K562 (cell line): ENCODE results near the gene KLC1. TPM values are rescaled to one million over a fixed set of nuclear protein-coding genes. Genes with fewer than 3 reads are reported as not detected.
A peak's percentile ranks its signal among the peaks of the same experiment; 100 is the strongest.

Experiments
- BCL6 ChIP-seq: fragments of 250-450 bp; sonication (Bioruptor Pico); IDR thresholded peaks from 2 replicates; pipeline ENCODE4 v1.4.0; 2020
- CREB3L1 ChIP-seq: fragments of 450-650 bp; IDR thresholded peaks from 2 replicates; pipeline ENCODE4 v1.6.1; 2014; ENCODE audit warnings: low read depth, mild to moderate bottlenecking, moderate library complexity, borderline replicate concordance
- CREM ChIP-seq: IDR thresholded peaks from 2 replicates; pipeline ENCODE4 v1.6.1; 2014; ENCODE audit warnings: antibody characterized with exemption, low read depth
- MAX ChIP-seq: sonication (generic); formaldehyde crosslinking; IDR thresholded peaks from 2 replicates; pipeline ENCODE4 v1.9.0; 2022; ENCODE audit warnings: mild to moderate bottlenecking, missing genetic modification reagents
- MAZ ChIP-seq, 2 experiments: fragments of 450-650 bp in 1 of 2; sonication (generic) in 1 of 2; formaldehyde crosslinking; IDR thresholded peaks in 1 of 2; conservative IDR thresholded peaks in 1 of 2; 2 replicates each; pipeline versions ENCODE4 v1.4.0 to v1.5.0; 2020; ENCODE audit warnings: mild to moderate bottlenecking in 1 of 2, missing genetic modification reagents in 1 of 2
- MCM5 ChIP-seq: fragments of 450-650 bp; IDR thresholded peaks from 2 replicates; pipeline ENCODE4 v1.6.1; 2016; ENCODE audit warnings: low read depth
- MEIS2 ChIP-seq: fragments of 450-650 bp; IDR thresholded peaks from 2 replicates; pipeline ENCODE4 v1.6.1; 2014; ENCODE audit warnings: mild to moderate bottlenecking; ENCODE audit not compliant: partially characterized antibody
- MIER1 ChIP-seq: fragments of 450-650 bp; IDR thresholded peaks from 2 replicates; pipeline ENCODE4 v1.6.1; 2016; ENCODE audit warnings: antibody characterized with exemption, mild to moderate bottlenecking, low read depth
- NCOA6 ChIP-seq: fragments of 450-650 bp; IDR thresholded peaks from 2 replicates; pipeline ENCODE4 v1.6.1; 2017; ENCODE audit warnings: mild to moderate bottlenecking
- RNF2 ChIP-seq: sonication (generic); IDR thresholded peaks from 2 replicates; pipeline ENCODE4 v1.6.1; 2016
- SMAD4 ChIP-seq: fragments of 250-450 bp; sonication (Bioruptor Pico); conservative IDR thresholded peaks from 2 replicates; pipeline ENCODE4 v1.8.0; 2021; ENCODE audit warnings: inconsistent platforms, mild to moderate bottlenecking, moderate library complexity
- STAT6 ChIP-seq: sonication (generic); formaldehyde crosslinking; IDR thresholded peaks from 2 replicates; pipeline ENCODE4 v1.8.1; 2023; ENCODE audit warnings: mild to moderate bottlenecking, missing genetic modification reagents
- TRIM25 ChIP-seq: fragments of 450-650 bp; IDR thresholded peaks from 2 replicates; pipeline ENCODE4 v1.7.0; 2016; ENCODE audit warnings: borderline replicate concordance
- ZFX ChIP-seq: sonication (generic); formaldehyde crosslinking; IDR thresholded peaks from 2 replicates; pipeline ENCODE4 v1.8.0; 2022; ENCODE audit warnings: mild to moderate bottlenecking, missing genetic modification reagents, moderate library complexity
- ZNF280A ChIP-seq: fragments of 450-650 bp; IDR thresholded peaks from 2 replicates; pipeline ENCODE4 v1.6.1; 2018; ENCODE audit warnings: mild to moderate bottlenecking, low read depth; ENCODE audit not compliant: partially characterized antibody
- ZNF324 ChIP-seq: fragments of 250-450 bp; sonication (Bioruptor Pico); IDR thresholded peaks from 2 replicates; pipeline ENCODE4 v1.4.0; 2020; ENCODE audit warnings: mild to moderate bottlenecking
- ZNF408 ChIP-seq: fragments of 250-450 bp; sonication (Bioruptor Pico); IDR thresholded peaks from 2 replicates; pipeline ENCODE4 v1.4.0; 2020; ENCODE audit warnings: low read depth, mild to moderate bottlenecking, moderate library complexity
- ZNF639 ChIP-seq, 2 experiments: fragments of 200-800 bp in 1 of 2; sonication (Bioruptor generic) in 1 of 2; sonication (generic) in 1 of 2; formaldehyde crosslinking in 1 of 2; IDR thresholded peaks in 1 of 2; conservative IDR thresholded peaks in 1 of 2; 2 replicates each; pipeline versions ENCODE4 v1.5.0 to v1.6.1; 2016 to 2020; ENCODE audit warnings: missing compliant biosample characterization in 1 of 2, missing genetic modification characterization in 1 of 2, missing genetic modification reagents in 1 of 2
- ZNF764 ChIP-seq: fragments of 250-450 bp; sonication (Bioruptor Pico); IDR thresholded peaks from 2 replicates; pipeline ENCODE4 v1.4.0; 2020; ENCODE audit warnings: low read depth, mild to moderate bottlenecking, moderate library complexity
- polyA plus RNA-seq, 8 experiments: library from polyadenylated mRNA; depleted of rRNA in 4 of 8; stranded (reverse) in 5 of 8; unstranded in 3 of 8; fragments of >200 nt; fragmentation: Nextera tagmentation in 2 of 8; fragmentation: Illumina TruSeq in 1 of 8; extraction: Ambion mirVana in 2 of 8; extraction: Trizol in 1 of 8; gene quantifications; 2 replicates each; pipeline versions ENCODE4 v1.2.1 to v1.2.3, GENCODE V29; 2011 to 2014; ENCODE audit warnings: inconsistent platforms in 1 of 8, missing spikeins in 1 of 8
- total RNA-seq, 7 experiments: library from RNA; depleted of rRNA in 6 of 7; stranded (reverse); fragments of >200 nt in 6 of 7; fragmentation: Illumina TruSeq in 2 of 7; extraction: Trizol in 2 of 7; gene quantifications; 2 replicates each; pipeline versions ENCODE4 v1.2.1 to v1.2.3, GENCODE V29; 2011 to 2021; ENCODE audit warnings: low replicate concordance in 1 of 7

Gene KLC1
- total and polyA plus RNA-seq, 9 of the 15 experiments (the other 6 are each of a cell fraction or from before 2014, with no cell fraction given), result 4.9 to 134 (median 54.8) TPM

GRCh38 chr14:103730490-103731035 is 101.6 kb downstream of the KLC1 start (continued):
- TF ChIP-seq STAT6 (no peak), ZNF764 (CRISPR knock-in tag) (no peak), CREM (0 out of 2 replicates have a peak, but pooled peaks have one; percentile 16), ZNF408 (CRISPR knock-in tag) (no peak), NCOA6 (no peak), RNF2 (no peak), MIER1 (no peak), MEIS2 (peak; percentile 80), ZNF324 (CRISPR knock-in tag) (no peak), ZNF639 (CRISPR knock-in tag; conservative IDR thresholded peaks at IDR 0.05 in 1 of 2, IDR thresholded peaks at IDR 0.05 in 1 of 2) (no peak), SMAD4 (CRISPR knock-in tag) (0 out of 2 replicates have a peak, but pooled peaks have one; percentile 36), MAZ (CRISPR knock-in tag; conservative IDR thresholded peaks at IDR 0.05 in 1 of 2, IDR thresholded peaks at IDR 0.05 in 1 of 2) (no peak), ZFX (0 out of 2 replicates have a peak, but pooled peaks have one; percentile 7), TRIM25 (no peak), BCL6 (CRISPR knock-in tag) (no peak), MAX (CRISPR knock-in tag) (peak; percentile 92), ZNF280A (no peak), MCM5 (no peak), CREB3L1 (peak; percentile 86; the same call in 1 of the 2 replicates)
